HG03520 (cell line): ENCODE measurements around the gene MRPL49.
A peak's percentile ranks its signal among the peaks of the same experiment; 100 is the strongest.

ENCODE experiments used
- ATAC-seq: cut with Tn5 transposase; IDR thresholded peaks from one replicate; pipeline ENCODE4 v1.9.1; 2021; ENCODE audit warnings: mild to moderate bottlenecking, moderate library complexity; ENCODE audit not compliant: unreplicated experiment

The MRPL49 gene

DNA sequence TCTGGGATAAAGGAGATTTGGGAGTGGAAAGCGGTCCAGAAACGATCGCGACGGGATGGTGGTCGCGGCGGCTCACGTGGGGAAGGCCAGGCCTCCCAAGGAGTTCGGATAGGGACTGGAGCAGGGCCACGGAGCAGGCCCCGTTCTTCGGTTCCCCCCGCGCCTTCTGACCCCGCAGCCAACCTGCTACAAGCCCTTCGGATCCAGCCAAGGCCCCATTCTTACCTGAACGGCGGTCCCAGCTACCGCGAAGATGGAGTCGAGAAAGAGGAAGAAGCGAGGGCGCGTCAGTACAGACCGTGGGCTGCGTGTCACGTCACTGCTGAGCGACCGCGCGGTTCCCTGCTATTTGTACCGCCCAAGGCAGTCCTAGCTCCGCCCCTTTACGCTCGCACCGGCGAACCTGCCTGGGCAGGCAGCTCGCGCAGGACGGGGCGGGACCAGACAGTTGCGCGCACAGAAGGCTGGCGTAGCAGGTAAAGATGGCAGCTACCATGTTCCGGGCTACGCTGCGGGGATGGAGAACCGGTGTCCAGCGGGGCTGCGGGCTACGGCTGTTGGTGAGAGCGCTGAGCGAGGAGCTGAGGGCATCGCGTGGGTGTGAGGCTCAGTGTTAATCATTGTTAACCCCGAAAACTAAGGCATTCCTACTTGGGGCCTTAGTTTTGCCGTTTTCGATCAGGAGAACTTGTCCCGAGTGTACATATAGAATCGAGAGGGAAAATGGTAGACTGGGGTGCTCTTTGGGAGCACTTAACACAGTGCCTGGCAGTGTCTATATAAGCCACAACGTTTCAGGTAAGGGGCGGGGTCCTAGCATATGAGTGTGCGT, at the start of gene MRPL49, which contains the start of gene FAU:
MRPL49 (plus strand) TSS at position 457 of the 832 bp plus-strand sequence; CDS start at position 483, 26 bp downstream.
FAU (minus strand) TSS at position 270 of the 832 bp plus-strand sequence. CDS start 321 bp downstream, outside the sequence.
- peak; percentile 64 for ATAC-seq

DNA sequence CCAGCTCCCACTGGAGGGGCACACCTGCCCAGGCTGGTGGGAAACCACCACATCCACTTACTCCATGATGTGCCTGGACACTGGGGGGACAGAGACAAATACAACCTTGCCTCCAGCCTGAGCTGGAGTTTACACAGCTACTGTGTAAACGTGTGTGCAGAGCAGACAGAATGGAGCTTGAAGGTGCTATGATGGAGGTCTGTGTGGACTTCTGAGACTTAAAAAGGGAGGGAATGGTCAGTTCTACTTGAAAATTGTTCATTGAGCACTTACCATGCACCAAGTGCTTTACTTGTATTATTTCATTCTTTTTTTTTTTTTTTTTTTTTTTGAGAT, 49.5 kb upstream of the MRPL49 start:
- no peak for ATAC-seq

DNA sequence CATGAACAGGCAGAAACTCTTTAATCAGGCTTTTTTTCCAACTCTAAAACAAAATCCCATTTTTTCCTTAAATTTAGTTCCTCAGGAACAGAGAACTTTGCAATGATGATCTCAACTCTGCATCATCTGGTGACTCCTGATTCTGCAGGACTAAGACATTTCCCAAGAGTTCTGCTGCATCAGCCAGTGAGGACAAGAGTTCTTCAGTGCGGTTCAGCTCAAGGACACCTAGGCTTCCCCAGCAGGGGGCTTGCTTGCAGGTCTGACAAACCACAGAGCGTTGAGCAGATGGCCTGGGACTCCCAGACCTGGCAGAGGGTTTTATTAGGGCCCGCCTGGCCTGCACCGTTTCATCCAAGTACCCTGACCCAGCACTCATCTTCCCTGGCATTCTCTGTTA, 44.7 kb upstream of the MRPL49 start:
- no peak for ATAC-seq

DNA sequence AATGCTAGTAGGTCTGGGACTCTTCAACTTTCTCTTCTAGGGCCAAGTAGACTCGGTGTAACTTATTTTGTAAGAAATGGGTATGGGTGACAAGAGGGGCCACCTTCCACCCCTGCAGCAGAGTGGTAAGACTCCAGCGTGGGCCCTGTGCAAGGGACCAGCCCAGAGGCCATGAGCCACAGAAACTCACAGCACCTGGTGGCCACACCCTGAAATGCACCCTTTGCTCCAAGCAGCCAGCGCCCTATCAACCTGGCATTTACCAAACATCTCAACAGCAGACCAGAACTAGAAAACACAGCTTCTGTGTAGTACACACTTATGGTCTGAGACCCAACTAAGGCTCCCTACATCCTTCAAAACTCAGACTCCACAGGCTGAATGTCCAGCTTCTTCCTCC, 44.0 kb upstream of the MRPL49 start:
- ATAC-seq: no peak

DNA sequence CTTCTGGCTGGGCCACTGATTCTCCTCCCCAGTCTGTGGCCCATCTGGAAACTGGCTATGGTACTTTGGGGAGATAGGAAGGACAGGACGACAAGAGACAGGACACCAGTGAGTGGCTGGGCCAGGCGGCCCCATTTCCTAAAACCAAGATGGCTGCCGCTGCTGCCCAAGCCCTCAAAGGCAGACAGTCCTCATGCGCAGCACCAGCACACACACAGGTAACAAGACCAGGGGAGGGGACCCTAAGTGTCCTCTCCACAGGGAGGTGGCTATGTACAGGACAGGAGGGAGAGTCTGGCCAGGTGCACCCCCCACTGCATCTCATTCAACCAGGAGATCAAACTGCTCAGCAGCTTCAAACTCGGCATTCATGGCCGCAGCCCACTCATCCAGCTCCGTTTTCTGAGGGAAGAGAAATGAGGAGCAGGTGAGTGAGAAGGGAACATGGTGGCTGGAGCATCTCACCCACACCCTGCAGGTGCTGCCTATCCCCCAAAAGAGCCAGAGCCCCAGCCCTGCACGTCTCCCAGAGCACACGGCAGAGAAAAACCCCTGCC, 43.3 kb upstream of the MRPL49 start:
- no peak for ATAC-seq

DNA sequence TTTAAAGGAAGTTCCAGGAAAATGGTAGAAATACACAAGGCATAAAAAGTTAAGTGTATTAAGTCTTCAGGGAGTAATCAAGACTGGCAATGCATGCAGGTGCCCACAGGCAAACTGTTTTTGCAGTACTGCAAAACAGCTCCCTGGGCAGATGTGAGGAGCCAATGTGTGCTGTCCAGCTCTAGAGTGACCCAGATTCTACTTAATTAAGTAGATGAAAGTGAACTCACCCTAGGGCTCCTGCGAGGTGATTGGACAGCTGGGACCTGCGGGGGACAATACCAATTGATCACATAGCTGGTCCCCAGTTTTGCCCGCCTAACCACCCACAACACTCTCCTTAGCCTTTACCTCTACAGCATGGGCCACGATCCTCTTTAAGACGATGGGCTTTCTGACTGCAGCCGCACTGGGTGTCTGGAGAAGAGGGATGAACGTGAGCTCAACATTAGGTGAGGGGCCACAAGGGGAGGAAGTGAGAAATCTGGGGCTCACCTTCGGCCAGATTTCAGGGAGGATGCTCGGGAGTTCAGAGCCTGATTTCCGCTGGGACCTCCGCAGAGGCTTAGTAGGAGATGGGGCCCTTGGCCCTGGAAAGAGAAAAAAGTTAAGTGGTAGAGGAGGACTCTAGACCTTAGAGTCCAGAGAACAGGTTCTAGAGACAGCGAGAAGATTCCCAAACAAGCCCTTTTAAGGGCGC, 38.8 kb upstream of the MRPL49 start:
- ATAC-seq: no peak

DNA sequence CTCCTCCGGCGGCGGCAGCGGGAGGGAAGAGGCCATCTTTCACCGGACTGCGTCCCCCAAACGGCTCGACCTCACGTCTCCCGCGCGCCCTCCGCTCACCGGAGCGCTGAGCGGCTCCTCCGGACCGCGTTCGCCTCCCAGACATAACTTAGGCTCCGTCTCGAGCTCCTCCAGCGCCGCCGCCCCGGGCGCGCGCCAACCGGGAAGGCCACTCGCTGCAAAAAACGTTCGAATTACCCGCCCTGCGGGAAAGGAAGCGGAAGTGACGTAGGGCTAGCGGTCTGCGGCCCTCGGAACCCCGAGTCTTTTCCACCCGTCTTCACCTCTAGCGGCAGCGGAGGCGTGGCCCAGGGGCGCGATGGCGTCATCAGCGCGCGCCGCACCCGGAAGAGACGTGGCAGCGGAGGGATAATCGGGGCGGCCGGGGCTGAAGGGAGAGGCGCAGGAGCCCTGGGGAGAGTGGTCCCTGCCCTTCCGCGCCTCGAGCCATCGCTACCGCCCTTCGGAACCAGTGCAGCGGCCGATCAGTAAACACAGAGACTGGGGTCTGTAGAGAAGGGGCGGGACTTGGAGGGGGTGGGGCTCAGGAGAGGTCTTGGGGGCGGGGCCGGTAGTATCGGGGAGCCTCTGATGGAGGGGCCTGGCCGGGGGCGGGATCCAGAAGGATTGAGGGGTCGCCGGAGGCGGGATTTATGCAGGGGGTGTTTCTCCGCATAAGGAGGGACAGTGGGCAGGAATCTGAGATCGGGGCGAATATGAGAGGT, 38.1 kb upstream of the MRPL49 start, which contains the start of the genes CDCA5 and ZFPL1:
CDCA5 (minus strand) TSS at position 207 of the 764 bp plus-strand sequence; CDS start at position 145, 62 bp downstream.
ZFPL1 (plus strand) TSS at position 389 of the 764 bp plus-strand sequence. CDS start 477 bp downstream, outside the sequence.
- peak; percentile 65 for ATAC-seq

DNA sequence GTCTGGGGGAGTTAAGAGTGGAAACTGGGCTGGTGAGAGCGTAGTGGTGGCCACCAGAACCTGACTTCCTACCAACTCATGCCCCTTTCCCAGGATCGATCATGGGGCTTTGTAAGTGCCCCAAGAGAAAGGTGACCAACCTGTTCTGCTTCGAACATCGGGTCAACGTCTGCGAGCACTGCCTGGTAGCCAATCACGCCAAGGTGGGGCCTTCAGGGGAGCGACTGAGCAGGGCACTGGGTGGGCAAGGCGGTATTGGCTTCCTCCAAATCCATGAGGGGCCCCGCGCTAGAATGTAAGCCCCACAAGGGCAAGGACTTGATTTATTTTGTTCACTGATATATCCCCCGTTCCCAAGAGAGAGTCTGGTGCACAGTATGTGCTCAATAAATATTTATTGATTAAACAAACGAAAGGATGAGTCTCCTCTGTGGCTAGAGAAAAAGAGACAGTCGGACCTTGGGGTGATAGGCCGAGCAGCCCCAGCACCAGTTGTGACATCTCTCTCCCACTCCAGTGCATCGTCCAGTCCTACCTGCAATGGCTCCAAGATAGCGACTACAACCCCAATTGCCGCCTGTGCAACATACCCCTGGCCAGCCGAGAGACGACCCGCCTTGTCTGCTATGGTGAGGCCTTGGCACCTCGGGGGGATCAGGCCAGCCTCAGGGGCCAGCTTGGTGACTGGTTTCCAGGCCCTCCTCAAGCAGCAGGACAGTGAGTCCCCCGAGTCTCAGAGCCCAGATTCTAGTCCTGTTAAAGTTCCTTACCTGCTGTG, 37.3 kb upstream of the MRPL49 start:
- no peak for ATAC-seq

DNA sequence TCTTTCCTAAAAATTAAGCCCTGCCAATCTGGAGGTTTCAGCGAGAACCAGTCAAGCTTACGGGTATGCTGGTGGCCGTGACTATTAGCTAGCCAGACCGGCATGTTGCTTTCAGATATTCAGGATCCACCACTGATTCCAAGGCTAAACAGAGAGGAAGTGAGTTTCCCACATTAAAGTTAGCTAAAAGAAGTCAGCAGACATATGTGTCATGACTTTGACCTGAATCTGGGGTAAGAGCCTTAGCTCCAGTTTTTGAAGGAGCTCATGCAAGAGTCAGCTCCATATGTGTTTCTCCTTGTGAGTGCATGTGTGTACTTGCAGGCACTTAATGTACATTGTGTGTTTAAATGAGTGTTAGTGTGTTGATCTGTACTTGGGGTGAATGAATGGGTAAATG, 36.7 kb upstream of the MRPL49 start:
- no peak for ATAC-seq

DNA sequence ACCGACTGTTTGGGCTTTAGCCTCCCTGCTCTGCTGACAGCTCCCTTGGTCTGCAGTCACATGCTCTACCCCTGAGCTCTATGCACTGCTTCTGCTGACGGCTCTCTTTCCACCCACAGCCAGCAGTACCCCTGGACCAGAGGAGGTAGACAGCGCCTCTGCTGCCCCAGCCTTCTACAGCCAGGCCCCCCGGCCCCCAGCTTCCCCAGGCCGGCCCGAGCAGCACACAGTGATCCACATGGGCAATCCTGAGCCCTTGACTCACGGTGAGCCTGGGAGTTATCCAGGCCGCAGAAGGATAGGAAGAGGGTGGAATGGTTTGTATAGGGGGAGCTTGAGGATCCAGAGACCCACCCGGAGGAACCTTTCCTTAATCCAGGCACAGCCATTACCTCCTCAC, 35.3 kb upstream of the MRPL49 start:
- ATAC-seq: no peak

DNA sequence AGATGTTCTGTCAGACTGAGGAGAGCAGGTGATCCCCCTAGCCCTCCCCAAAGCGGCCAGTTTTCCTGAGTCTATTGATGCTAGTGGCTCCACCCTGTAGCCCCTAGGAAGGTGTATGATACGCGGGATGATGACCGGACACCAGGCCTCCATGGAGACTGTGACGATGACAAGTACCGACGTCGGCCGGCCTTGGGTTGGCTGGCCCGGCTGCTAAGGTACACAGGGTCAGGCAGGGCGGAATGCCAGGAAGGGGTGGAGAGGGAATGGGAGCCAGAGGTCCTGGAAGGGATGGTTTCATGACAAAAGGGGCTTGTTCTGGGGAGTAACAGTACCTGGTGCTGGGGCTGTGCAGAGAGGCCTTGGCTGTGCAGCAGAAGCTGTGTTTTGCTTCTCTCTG, 34.9 kb upstream of the MRPL49 start:
- ATAC-seq: no peak

DNA sequence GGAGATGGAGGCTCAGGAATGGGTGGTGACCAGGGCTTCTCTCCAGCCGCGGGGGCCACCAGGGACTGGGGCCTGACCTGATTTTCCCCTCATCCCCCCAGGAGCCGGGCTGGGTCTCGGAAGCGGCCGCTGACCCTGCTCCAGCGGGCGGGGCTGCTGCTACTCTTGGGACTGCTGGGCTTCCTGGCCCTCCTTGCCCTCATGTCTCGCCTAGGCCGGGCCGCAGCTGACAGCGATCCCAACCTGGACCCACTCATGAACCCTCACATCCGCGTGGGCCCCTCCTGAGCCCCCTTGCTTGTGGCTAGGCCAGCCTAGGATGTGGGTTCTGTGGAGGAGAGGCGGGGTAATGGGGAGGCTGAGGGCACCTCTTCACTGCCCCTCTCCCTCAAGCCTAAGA, 34.3 kb upstream of the MRPL49 start:
- ATAC-seq: no peak

DNA sequence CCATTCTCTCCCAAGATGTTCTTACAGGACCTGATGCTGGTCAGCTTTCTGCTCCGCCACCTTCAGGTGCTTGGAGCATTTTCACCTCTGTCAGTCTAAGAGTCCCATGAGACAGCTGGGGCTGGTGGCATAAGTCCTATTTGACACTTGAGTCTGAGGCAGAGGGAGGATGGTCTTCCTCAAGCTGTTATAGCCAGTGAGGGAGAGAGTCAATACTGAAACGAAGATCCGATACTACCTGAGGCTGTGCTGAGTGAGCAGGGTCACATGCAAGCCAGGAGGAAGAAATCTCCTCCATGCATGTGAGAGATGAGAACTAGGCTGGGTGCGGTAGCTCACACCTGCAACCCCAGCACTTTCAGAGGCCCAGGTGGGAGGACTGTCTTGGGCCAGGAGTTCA, 32.5 kb upstream of the MRPL49 start:
- no peak for ATAC-seq

DNA sequence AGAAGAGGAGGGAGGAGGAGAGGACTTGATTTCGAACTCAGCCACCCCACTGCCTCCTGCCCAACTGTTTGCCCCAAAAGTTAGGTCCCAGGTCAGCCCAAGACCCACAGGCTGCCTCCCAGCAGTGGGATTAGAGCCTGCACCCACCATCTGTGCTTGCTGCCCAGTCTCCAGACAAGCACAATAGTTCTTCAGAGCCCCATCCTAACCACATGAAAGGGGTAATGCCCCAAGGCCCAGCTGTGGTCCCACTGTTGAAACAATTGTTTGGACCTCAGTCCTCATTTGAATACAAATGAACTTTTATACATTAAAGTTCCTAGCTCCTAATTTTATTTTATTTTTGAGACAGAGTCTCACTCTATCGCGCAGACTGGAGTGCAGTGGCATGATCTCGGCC, 31.5 kb upstream of the MRPL49 start:
- no peak for ATAC-seq

DNA sequence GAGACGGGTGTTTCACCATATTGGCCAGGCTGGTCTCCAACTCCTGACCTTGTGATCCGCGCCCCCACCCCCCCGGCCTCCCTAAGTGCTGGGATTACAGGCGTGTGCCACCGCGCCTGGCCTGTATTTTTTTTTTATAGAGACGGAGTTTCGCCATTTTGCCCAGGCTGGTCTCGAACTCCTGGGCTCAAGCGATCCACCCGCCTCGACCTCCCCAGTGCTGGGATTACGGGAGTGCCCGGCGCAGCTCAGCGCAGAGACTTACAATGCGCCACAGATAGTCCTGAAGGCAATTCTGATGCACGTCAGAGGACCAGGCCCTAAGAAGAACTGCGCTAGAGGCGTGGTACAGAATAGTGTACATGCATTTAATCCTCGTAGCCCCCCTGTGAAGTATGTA, 26.7 kb upstream of the MRPL49 start:
- no peak for ATAC-seq

DNA sequence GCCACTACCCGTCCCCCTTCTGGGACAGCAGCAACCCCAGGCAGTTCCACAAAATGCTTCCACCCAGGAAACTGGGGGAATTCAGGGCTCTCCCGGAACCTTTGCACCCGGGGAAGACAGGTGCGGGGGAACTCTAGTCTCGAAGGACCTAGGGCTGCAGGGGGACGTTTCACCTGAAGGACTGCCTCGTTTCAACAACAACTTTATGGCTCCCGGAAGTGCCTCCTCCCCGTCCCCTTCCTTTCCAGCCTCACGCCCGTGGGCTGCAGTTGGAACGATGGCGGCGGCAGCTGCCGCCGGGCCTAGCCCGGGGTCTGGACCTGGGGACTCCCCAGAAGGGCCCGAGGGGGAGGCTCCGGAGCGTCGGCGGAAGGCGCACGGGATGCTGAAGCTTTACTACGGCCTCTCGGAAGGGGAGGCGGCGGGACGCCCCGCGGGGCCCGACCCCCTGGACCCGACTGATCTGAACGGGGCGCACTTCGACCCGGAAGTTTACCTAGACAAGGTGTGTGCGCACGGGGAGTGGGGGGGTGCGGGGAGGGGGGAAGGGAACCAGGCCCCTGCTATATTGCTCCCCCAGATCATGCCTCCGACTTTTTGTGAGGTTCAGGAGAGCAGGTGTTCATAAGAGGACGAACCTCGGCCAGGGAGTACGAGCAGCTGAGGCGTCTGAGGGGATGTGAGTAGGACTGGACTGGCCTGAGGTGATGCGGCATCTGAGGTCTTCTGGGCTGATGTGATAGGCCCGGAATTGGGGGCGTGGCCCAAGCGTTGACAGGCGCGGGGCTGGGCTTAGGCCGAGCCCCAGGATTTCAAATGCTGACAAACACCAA, 25.9 kb upstream of the MRPL49 start, which contains the start of gene VPS51:
VPS51 (plus strand) TSS at position 241 of the 833 bp plus-strand sequence; CDS start at position 278, 37 bp downstream.
- ATAC-seq: peak; percentile 62

DNA sequence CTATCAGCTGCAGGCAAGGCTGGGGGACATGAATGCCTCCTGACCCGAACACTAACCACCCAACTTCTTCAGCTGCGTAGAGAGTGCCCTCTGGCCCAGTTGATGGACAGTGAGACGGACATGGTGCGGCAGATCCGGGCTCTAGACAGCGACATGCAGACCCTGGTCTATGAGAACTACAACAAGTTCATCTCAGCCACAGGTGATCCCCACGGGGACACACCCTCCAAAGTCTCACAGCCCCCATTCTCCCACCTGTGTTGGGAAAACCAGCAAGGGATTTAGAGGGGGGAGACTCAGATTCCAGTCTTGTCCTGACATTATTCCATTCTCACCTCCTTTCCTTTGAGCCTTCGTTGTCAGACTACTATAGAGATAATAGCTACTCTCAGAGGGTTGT, 25.2 kb upstream of the MRPL49 start:
- no peak for ATAC-seq

DNA sequence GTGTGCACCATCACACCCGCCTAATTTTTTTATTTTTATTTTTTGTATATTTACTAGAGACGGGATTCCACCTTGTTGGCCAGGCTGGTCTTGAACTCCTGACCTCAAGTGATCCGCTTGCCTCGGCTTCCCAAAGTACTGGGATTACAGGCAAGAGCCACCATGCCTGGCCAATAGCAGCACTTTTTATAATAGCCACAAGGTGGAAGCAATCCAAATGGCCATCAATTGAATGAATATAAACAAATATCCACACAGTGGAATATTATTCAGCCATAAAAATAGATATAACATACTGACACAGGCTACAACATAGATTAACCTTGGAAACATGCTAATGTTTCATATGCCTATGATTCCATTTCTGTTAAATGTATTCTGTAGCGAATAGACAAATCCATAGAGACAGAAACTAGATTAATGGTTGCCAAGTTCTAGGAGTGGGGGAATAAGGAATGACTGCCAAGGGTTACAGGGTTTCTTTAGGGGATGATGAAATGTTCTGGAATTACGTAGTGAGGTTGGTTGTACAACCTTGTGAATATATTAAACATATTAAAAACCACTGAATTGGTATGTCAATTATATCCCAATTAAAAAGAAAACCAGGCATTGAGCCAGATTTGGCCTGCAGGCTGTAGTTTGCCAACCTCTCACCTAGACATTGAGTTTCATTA, 21.3 kb upstream of the MRPL49 start:
- ATAC-seq: no peak
